Keratinocyte (primary cell): ENCODE results near the gene ARPC1A.

ENCODE experiments used
- CTCF ChIP-seq, 3 experiments: IDR thresholded peaks in 1 of 3; conservative IDR thresholded peaks in 1 of 3; optimal IDR thresholded peaks in 1 of 3; 2 replicates in 2 of 3; 3 replicates in 1 of 3; pipeline versions ENCODE3 to v1.5.1; 2011; ENCODE audit warnings: low read length in 3 of 3, mild to moderate bottlenecking in 3 of 3, moderate library complexity in 2 of 3, control low read depth in 1 of 3, inconsistent platforms in 1 of 3; ENCODE audit not compliant: insufficient read depth in 2 of 3; ENCODE audit errors: extremely low read depth in 1 of 3
- EZH2 ChIP-seq: IDR thresholded peaks from one replicate; pipeline ENCODE4 v1.6.1; 2012; ENCODE audit warnings: inconsistent platforms, mild to moderate bottlenecking, low read length, moderate library complexity

GRCh38 chr7:99320371-99320770 is 5.3 kb upstream of the ARPC1A start:
- no peak for TF ChIP-seq CTCF (optimal IDR thresholded peaks at IDR 0.05 in 1 of 3, IDR thresholded peaks at IDR 0.05 in 1 of 3, conservative IDR thresholded peaks at IDR 0.05 in 1 of 3; ENCODE audit: extremely low read depth in 1 of 3, insufficient read depth in 2 of 3, low read length in 3 of 3)
- TF ChIP-seq EZH2, result no peak
